Neural crest cell (in vitro differentiated cells): ENCODE results near the gene SPEN. TPM values are rescaled to one million over a fixed set of nuclear protein-coding genes. Genes with fewer than 3 reads are reported as not detected.

Experiments
- DNase-seq: peaks from one replicate; pipeline ENCODE4 v3.0.0; 2021; ENCODE audit warnings: low read depth, mixed read lengths, low spot score
- H3K27ac Mint-ChIP-seq: one replicate; pipeline ENCODE4 v1.8.0; 2021; ENCODE audit warnings: mild to moderate bottlenecking, mixed read lengths; ENCODE audit not compliant: unreplicated experiment
- H3K27me3 Mint-ChIP-seq: 2 replicates; pipeline ENCODE4 v1.8.0; 2021; ENCODE audit warnings: low read depth, mild to moderate bottlenecking, mixed read lengths
- H3K36me3 Mint-ChIP-seq: 2 replicates; pipeline ENCODE4 v1.8.0; 2021; ENCODE audit warnings: low read depth, mild to moderate bottlenecking, mixed read lengths
- H3K4me1 Mint-ChIP-seq: 2 replicates; pipeline ENCODE4 v1.8.0; 2021; ENCODE audit warnings: mixed read lengths
- H3K4me3 Mint-ChIP-seq: one replicate; pipeline ENCODE4 v1.8.0; 2021; ENCODE audit warnings: mild to moderate bottlenecking, mixed read lengths
- H3K9me3 Mint-ChIP-seq: 2 replicates; pipeline ENCODE4 v1.8.0; 2021; ENCODE audit warnings: mixed read lengths
- CTCF ChIP-seq: fragments of 200-600 bp; sonication (generic); conservative IDR thresholded peaks from 2 replicates; pipeline ENCODE4 v1.5.0; 2021; ENCODE audit warnings: antibody characterized with exemption, mild to moderate bottlenecking
- total RNA-seq: library from RNA; stranded (reverse); gene quantifications from 2 replicates; pipeline ENCODE4 v1.2.1, GENCODE V29; 2021

The SPEN gene
- total RNA-seq, 1 donor from 2014 or later = 69.4 TPM

GRCh38 chr1:15856888-15857287 is 9.4 kb downstream of the SPEN start:
- H3K4me1 Mint-ChIP-seq = peaks cover 8% of the 10 kb centered on the region
- DNase-seq = no peak
- H3K27ac Mint-ChIP-seq = no peak overlapping the region
- H3K27me3 Mint-ChIP-seq = no peaks in the 10 kb centered on the region
- no peaks in the 10 kb centered on the region for H3K36me3 Mint-ChIP-seq
- no peaks in the 10 kb centered on the region for H3K9me3 Mint-ChIP-seq
- no peak for TF ChIP-seq CTCF
- no peak overlapping the region for H3K4me3 Mint-ChIP-seq

GRCh38 chr1:15858069-15858670 is 10.7 kb downstream of the SPEN start:
- Mint-ChIP-seq H3K9me3 (no peaks in the 10 kb centered on the region), H3K27ac (no peak overlapping the region), H3K36me3 (no peaks in the 10 kb centered on the region), H3K4me1 (peaks cover 4% of the 10 kb centered on the region), H3K4me3 (no peak overlapping the region), H3K27me3 (no peaks in the 10 kb centered on the region)
- TF ChIP-seq CTCF = no peak
- no peak for DNase-seq

- H3K27ac Mint-ChIP-seq = no peak overlapping the region
- H3K4me1 Mint-ChIP-seq = peaks cover 4% of the 10 kb centered on the region
- H3K4me3 Mint-ChIP-seq = no peak overlapping the region
These were observed 11.3 kb downstream of the SPEN start for GRCh38 chr1:15858672-15859372.

GRCh38 chr1:15863156-15863901 is 15.8 kb downstream of the SPEN start:
- Mint-ChIP-seq H3K36me3 (no peaks in the 10 kb centered on the region), H3K27ac (no peak overlapping the region), H3K4me1 (peaks cover 8% of the 10 kb centered on the region), H3K4me3 (no peak overlapping the region), H3K27me3 (no peaks in the 10 kb centered on the region), H3K9me3 (peaks cover 2% of the 10 kb centered on the region)
- no peak for TF ChIP-seq CTCF
- no peak for DNase-seq

More at GRCh38 chr1:15858672-15859372, 11.3 kb downstream of the SPEN start:
- DNase-seq = no peak
- H3K9me3 Mint-ChIP-seq = no peaks in the 10 kb centered on the region
- no peaks in the 10 kb centered on the region for H3K36me3 Mint-ChIP-seq
- no peaks in the 10 kb centered on the region for H3K27me3 Mint-ChIP-seq
- TF ChIP-seq CTCF = no peak

GRCh38 chr1:15866721-15867201 is 19.3 kb downstream of the SPEN start:
- Mint-ChIP-seq H3K9me3 (peaks cover 2% of the 10 kb centered on the region), H3K4me1 (peaks cover 15% of the 10 kb centered on the region), H3K4me3 (no peak overlapping the region), H3K27me3 (no peaks in the 10 kb centered on the region), H3K36me3 (no peaks in the 10 kb centered on the region), H3K27ac (no peak overlapping the region)
- TF ChIP-seq CTCF = no peak
- DNase-seq = no peak
